ENCODE data around the gene BICD1.

- TF ChIP-seq CTCF (conservative IDR thresholded peaks at IDR 0.05; ENCODE audit: low read depth, low read length) (peak; percentile 20; the same call in 1 of the 2 replicates), EZH2 (IDR thresholded peaks at IDR 0.05; ENCODE audit: low read length, unreplicated experiment) (no peak)
Observed at GRCh38 chr12:32261638-32262037, 155.0 kb downstream of the BICD1 start.
